NB4 (cell line): Measurements from ENCODE around the gene SH3PXD2B.
A peak's percentile ranks its signal among the peaks of the same experiment; 100 is the strongest.
"Not testable (repeated sequence)": the region's sequence is repeated elsewhere in the genome, so short reads cannot be mapped to it uniquely, and the experiment has no call there.

Source experiments
- DNase-seq: peaks from one replicate; pipeline ENCODE4 v3.0.0; 2010; ENCODE audit warnings: low read depth
- H3K4me3 ChIP-seq: one replicate; pipeline ENCODE4 v1.5.1; 2011; ENCODE audit warnings: mild to moderate bottlenecking, low read depth, low read length, moderate library complexity
- MYC ChIP-seq: IDR thresholded peaks from 2 replicates; pipeline ENCODE4 v1.6.1; 2011; ENCODE audit warnings: low read depth, low read length
- POLR2A ChIP-seq: IDR thresholded peaks from 2 replicates; pipeline ENCODE4 v1.6.1; 2011; ENCODE audit warnings: mild to moderate bottlenecking; ENCODE audit not compliant: insufficient read length; ENCODE audit errors: extremely low read depth
- TF ChIP-seq, protein P1 (sequence below): IDR thresholded peaks from 2 replicates; pipeline ENCODE4 v1.6.1; 2011; ENCODE audit warnings: low read depth, low read length
- TF ChIP-seq, protein P2 (sequence below): IDR thresholded peaks from one replicate; pipeline ENCODE4 v1.5.1; 2012; ENCODE audit warnings: low read depth, low read length

SH3PXD2B gene

GRCh38 chr5:172414531-172415361 is 39.6 kb downstream of the SH3PXD2B start:
- no peak for DNase-seq
- no peak for TF ChIP-seq MYC
- TF ChIP-seq POLR2A: no peak
- TF ChIP-seq, protein P1, sequence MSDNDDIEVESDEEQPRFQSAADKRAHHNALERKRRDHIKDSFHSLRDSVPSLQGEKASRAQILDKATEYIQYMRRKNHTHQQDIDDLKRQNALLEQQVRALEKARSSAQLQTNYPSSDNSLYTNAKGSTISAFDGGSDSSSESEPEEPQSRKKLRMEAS: no peak
- TF ChIP-seq, protein P2, sequence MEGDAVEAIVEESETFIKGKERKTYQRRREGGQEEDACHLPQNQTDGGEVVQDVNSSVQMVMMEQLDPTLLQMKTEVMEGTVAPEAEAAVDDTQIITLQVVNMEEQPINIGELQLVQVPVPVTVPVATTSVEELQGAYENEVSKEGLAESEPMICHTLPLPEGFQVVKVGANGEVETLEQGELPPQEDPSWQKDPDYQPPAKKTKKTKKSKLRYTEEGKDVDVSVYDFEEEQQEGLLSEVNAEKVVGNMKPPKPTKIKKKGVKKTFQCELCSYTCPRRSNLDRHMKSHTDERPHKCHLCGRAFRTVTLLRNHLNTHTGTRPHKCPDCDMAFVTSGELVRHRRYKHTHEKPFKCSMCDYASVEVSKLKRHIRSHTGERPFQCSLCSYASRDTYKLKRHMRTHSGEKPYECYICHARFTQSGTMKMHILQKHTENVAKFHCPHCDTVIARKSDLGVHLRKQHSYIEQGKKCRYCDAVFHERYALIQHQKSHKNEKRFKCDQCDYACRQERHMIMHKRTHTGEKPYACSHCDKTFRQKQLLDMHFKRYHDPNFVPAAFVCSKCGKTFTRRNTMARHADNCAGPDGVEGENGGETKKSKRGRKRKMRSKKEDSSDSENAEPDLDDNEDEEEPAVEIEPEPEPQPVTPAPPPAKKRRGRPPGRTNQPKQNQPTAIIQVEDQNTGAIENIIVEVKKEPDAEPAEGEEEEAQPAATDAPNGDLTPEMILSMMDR: no peak

DNA sequence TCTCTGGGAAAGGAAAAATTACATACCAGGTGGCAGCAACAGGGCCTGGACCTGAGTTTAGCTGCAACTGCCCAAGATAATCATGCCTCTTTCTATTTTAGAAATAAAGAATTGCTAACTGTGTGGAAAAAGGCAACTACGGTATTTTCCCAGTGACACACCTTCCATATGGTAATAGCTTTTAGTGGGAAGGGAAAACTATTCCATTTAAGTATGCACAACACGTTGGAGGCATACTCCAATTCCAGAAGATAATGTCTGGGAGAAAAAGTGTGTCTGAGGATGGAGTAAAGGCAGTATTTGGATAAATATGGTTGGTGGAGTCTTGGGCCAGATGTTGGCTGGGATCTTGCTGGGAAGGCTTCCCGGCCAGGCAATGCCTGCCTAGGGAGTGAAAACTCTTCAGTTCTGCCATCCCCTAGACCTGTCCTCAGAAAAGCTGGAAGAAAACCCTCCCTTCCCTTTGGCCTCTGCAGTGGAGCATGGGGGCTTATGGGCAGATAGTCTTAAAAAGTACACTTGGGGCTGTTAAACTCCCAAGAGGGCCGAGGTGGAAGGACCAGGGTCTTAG is 40.6 kb downstream of the SH3PXD2B start:
- H3K4me3 ChIP-seq: peak overlapping the region; percentile 47
- TF ChIP-seq, protein P2: no peak
- TF ChIP-seq, protein P1: no peak
- no peak for TF ChIP-seq MYC
- no peak for TF ChIP-seq POLR2A

More at GRCh38 chr5:172414531-172415361, 39.6 kb downstream of the SH3PXD2B start:
- no peak overlapping the region for H3K4me3 ChIP-seq

DNA sequence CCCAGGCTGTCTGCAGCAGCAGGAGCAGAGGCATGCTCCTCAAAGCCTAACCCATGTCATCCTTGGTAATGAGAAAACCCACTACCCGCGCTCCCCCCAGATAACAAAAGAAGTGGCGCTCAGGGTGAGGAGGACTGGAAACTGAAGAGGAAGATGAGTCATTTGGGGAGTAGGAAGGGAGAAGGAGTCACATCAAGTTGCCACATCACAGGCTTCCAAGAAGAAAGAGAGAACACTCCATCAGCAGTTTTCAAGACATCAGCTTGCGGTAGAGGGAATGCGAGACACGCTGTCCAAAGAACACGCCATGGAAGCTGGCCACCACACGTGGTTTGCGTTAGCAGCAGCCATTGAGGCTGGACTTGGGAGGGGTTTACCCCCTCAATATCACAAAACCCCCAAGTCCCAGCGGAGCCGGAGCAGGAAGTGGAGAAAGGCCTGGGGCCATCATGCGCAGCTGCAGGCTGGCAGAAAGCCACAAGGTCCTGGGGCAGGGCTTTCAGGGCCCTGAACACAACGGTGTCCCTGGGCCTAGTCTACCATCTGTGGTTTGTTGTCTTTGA is 41.5 kb downstream of the SH3PXD2B start:
- no peak for TF ChIP-seq POLR2A
- TF ChIP-seq, protein P1: peak; percentile 84
- peak; percentile 76 for TF ChIP-seq MYC
- TF ChIP-seq, protein P2: no peak
- DNase-seq: peak; percentile 97
- H3K4me3 ChIP-seq: peak overlapping the region; percentile 47

More for the DNA sequence above, 40.6 kb downstream of the SH3PXD2B start:
- DNase-seq: no peak

DNA sequence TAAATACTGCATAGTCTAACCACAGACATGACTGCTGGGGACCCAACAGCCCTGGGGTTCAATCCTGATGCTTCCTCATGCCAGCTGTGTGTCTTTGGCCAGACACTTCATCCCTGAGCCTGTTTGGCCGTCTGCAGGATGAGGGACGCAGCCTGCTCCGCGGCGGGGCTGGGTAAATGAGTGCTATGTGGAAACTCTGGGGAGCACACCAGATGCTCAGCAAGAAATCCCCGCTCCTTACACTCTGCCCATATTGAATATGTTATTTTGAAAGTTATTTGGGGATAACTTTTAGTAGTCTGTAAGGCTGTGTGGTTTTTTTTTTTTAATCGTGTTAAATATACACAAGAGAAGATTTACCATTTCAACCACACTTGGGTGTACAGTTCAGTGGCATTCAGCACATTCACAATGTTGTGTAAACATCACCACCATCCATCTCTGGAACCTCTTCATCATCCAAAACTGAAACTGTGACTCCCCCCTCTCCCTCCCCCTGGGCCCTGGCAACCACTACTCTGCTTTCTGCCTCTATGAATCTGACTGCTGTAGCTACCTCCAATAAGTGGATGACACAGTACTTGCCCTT is 42.7 kb downstream of the SH3PXD2B start:
- TF ChIP-seq POLR2A: no peak
- DNase-seq: peak; percentile 46
- H3K4me3 ChIP-seq: no peak overlapping the region

DNA sequence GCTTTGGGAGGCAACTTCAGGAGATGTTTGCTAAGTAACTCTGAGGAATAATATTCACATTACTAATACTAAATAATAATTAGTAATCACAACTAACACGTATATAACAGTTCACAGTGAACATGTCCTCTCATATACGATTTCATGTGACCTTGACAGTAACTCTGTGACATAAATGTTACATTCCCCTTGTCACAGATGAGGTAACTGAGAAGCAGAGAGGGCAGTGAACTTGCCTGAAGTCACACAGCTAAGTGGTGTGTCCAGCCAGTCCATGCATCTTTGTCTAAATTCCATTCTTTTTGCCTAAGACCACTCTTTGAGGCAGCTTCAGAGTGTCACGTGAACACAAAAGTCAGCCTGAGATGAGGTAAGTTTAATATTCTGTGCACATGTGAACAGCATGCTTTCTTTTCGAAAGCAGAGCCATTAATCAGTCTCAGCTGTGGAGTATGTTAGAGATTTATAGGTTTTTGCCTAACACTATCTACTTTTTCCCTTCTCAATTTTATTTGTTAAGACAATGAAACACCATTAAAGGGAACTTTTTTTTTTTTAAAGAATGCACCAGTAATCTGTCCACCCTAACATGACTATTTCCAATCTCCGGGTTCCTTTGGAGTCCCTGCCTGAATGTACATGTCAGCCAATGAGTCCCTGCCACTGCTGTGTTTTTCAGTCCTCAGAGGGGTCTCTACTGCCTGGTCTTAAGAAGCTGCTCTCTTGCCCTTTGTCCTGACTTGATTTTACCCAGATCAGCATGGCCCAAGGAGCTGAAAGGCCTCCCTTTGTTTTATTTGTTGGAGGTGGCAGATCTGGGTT is 43.5 kb downstream of the SH3PXD2B start:
- H3K4me3 ChIP-seq: no peak overlapping the region
- no peak for DNase-seq
- TF ChIP-seq, protein P1: peak; percentile 49; the same call in 1 of the 2 replicates
- TF ChIP-seq MYC: no peak

DNA sequence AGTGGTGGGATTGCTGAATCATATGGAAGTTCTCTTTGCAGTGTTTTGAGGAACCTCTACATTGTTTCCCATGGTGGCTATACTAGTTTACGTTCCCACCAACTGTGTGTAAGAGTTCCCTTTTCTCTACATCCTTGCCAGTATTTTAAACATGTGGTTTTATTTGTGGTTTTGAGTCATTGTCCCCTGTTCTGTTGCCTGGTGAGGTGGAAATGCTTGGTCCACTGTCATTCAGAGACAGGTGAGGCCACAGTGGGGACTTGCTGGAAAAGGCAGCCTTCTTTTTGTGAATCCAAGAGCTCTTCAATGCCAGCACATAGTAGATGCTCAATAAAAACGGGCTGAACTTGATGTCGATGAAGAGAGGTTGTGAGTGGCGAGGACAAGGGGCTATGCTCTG is 44.2 kb downstream of the SH3PXD2B start:
- TF ChIP-seq MYC (peak; percentile 33; the same call in 1 of the 2 replicates), POLR2A (no peak)
- TF ChIP-seq, protein P2: no peak
- TF ChIP-seq, protein P1: peak; percentile 75
- DNase-seq: peak; percentile 90

DNA sequence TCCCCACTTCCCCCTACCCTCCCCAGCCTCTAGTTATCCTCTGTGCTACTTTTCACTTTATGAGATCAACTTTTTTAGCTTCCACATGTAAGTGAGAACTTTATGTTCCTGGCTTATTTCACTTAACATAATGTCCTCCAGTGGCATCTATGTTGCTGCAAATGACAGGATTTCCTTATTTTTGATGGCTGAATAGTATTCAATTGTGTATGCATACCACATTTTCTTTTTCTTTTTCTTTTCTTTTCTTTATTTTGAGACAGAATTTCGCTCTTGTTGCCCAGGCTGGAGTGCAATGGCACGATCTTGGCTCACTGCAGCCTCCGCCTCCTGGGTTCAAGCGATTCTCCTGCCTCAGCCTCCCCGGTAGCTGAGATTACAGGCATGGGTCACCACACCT is 44.8 kb downstream of the SH3PXD2B start:
- not testable (repeated sequence) for H3K4me3 ChIP-seq, DNase-seq

More for the DNA sequence above, 44.2 kb downstream of the SH3PXD2B start:
- no peak overlapping the region for H3K4me3 ChIP-seq
